Fibroblast of pulmonary artery (primary cell): ENCODE data around the gene SLC6A3.
"Not testable (repeated sequence)": the region's sequence is repeated elsewhere in the genome, so short reads cannot be mapped to it uniquely, and the experiment has no call there.

Experiments
- DNase-seq: peaks from one replicate; pipeline ENCODE4 v3.0.0-alpha.2; 2010; ENCODE audit warnings: low read depth
- H3K4me3 ChIP-seq: replicated peaks from 2 replicates; pipeline ENCODE4 v1.5.1; 2011; ENCODE audit warnings: low read depth, mild to moderate bottlenecking, control low read depth, low read length, moderate library complexity
- CTCF ChIP-seq: IDR thresholded peaks from 2 replicates; pipeline ENCODE4 v1.5.1; 2011; ENCODE audit warnings: mild to moderate bottlenecking, control low read depth, low read length, inconsistent platforms; ENCODE audit errors: missing control alignments

SLC6A3 gene

GRCh38 chr5:1464096-1464446 lies 18.8 kb upstream of the SLC6A3 start:
- no peak for TF ChIP-seq CTCF
- H3K4me3 ChIP-seq = no peak overlapping the region
- no peak for DNase-seq

DNA sequence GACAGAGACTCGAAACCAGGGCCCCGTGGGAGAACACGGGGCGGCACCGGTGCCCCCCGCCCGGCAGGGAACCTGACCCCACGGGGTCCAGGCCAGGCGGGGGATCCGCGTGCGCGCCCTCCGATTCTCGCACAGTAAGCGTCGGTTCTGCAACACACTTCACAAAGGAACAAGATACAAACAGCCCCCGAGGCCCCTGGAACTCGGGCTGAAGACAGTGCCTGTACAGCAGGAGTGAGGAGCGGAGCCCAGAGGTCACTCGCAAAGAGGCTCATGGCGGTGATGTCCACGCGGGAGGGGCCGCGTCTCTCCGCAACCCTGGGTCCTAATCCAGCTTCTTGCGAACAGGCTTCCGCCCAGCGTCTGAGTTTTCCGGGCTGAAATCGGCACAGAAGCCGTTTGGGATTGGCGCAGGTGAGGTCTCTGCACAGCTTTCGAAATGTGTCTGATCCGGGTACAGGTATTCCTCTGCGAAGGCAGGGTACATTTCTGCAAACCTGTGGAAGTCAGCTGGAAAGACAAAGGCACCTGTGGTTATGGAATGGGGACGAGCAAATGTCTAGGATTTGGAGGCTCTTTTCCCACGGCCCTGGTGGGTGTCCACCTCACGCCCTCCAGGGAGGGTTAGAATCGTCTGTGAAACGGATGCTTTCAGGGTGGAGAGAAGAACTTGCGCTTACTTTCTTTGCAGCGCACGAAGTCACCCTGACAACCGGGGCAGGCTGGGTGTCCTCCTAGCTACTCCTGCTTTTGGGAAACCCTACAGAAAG lies 18.3 kb upstream of the SLC6A3 start:
- DNase-seq = no peak
- no peak overlapping the region for H3K4me3 ChIP-seq
- TF ChIP-seq CTCF = no peak

DNA sequence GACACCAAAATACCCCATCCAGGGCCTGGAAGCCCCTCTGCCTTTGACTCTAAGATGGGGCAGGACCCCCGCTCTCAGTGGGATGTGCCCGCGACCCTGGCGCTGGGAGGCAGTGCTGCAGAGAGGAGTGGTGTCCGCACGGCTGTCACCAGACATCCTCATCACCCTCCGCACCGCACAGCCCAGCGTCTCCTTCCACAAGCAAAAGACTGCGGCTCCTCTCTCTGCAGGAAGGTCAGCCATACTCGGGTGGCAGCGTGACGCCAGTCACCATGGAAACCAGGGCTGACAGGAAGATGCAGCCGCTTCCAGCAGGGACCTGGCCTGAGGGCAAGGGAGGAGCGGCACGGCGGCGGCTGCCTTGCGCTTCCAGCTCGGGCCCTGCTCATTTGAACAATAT lies 17.1 kb upstream of the SLC6A3 start:
- H3K4me3 ChIP-seq = no peak overlapping the region
- no peak for DNase-seq
- TF ChIP-seq CTCF = no peak

DNA sequence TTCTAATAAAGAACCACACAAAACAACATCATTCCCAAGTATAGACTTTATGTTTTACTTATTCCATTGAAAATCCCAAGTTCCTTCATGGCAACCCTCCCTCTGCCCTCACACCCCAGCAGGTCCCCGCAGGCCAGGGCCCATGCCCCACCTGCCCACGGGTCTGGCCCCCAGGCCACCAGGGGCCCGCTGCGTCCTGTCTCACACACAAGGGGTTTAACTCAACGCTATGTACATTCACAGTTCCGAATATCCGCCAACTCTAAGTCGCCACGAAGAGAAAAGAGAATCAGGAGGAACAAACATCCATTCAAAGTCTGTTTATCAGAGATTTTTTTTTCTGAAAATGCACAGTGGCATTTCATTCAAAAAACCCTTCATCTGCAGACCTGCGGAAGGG lies 16.2 kb upstream of the SLC6A3 start:
- no peak for TF ChIP-seq CTCF

DNA sequence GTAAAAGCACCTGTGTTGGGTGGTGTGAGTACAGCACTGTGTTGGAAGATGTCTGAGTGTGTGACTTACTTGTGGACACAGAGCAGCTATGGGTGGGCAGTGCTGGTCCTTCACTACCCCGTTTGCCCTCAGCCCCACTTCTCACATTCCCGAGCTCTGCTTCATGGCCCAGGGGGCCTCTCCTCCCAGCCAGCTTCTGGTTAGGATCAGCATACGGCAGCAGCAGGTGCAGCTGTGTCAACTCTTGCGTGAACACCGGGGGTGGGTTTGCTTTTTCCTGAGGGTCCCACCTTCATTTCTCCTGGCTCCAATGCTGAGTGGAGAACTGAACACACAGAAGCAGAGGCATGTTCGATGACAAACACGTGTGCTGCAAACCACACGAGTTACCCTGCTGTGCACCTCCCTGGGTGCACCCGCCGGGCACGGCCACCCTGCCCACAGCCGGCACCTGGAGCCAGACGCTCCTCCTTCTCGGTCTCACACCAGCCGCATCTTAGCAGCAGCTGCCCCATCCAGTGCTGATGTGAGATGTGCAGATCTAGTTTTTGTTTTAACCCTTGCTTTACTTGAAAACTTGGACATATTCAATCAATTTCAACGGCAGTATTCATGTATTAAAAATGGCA lies 14.9 kb upstream of the SLC6A3 start:
- H3K4me3 ChIP-seq = no peak overlapping the region
- no peak for DNase-seq
- no peak for TF ChIP-seq CTCF

More for the DNA sequence above, 16.2 kb upstream of the SLC6A3 start:
- no peak for DNase-seq
- no peak overlapping the region for H3K4me3 ChIP-seq

- not testable (repeated sequence) for DNase-seq, H3K4me3 ChIP-seq
These were observed 14.2 kb upstream of the SLC6A3 start for GRCh38 chr5:1459435-1459834.

GRCh38 chr5:1456110-1456881 lies 11.1 kb upstream of the SLC6A3 start:
- DNase-seq = not testable (repeated sequence)

More at GRCh38 chr5:1456110-1456881, 11.1 kb upstream of the SLC6A3 start:
- H3K4me3 ChIP-seq = not testable (repeated sequence)
